HEK293 (cell line): ENCODE data around the gene VSTM2B.

Source experiments
- CTCF ChIA-PET: fragments of 350-600 bp; formaldehyde crosslinking; extraction: SDS; loops from one replicate; lab custom pipeline; 2021; ENCODE audit warnings: antibody characterized with exemption; lab: Yijun Ruan, JAX
- POLR2A ChIA-PET: fragments of 300-600 bp; formaldehyde crosslinking; extraction: SDS; loops from one replicate; lab custom pipeline; 2020; ENCODE audit warnings: antibody characterized with exemption, inconsistent platforms; lab: Yijun Ruan, JAX
- H3K27ac ChIP-seq: fragments of 200-500 bp; sonication (Bioruptor generic); 2 replicates; pipeline ENCODE4 v1.5.1; 2014; ENCODE audit warnings: low read depth, low read length, control low read depth, inconsistent platforms; ENCODE audit errors: extremely low read depth
- H3K36me3 ChIP-seq, 2 experiments: fragments of 200-500 bp in 1 of 2; sonication (Bioruptor generic) in 1 of 2; 1 replicate in 1 of 2; 2 replicates in 1 of 2; pipeline ENCODE4 v1.5.1; 2014 to 2017; ENCODE audit warnings: inconsistent platforms in 2 of 2, low read length in 2 of 2; ENCODE audit not compliant: control insufficient read depth in 2 of 2, insufficient read depth in 1 of 2
- H3K4me1 ChIP-seq: fragments of 200-500 bp; sonication (Bioruptor generic); 2 replicates; pipeline ENCODE4 v1.5.1; 2014; ENCODE audit warnings: mild to moderate bottlenecking, low read length, inconsistent platforms; ENCODE audit not compliant: control insufficient read depth, insufficient read depth
- H3K4me3 ChIP-seq: 2 replicates; pipeline ENCODE4 v1.5.1; 2011; ENCODE audit warnings: low read depth, mild to moderate bottlenecking, control low read depth, low read length, moderate library complexity
- H3K9me3 ChIP-seq: fragments of 200-500 bp; sonication (Bioruptor generic); 2 replicates; pipeline ENCODE4 v1.5.1; 2014; ENCODE audit warnings: low read depth, low read length, inconsistent platforms; ENCODE audit not compliant: control insufficient read depth, insufficient read depth
- CTCF ChIP-seq: fragments of 450-650 bp; formaldehyde crosslinking; IDR thresholded peaks from 2 replicates; pipeline ENCODE4 v1.5.1; 2016; ENCODE audit warnings: missing biosample characterization, missing genetic modification characterization
- HOXC10 ChIP-seq: sonication (generic); formaldehyde crosslinking; IDR thresholded peaks from 2 replicates; pipeline ENCODE4 v1.8.1; 2023; ENCODE audit warnings: mild to moderate bottlenecking, missing genetic modification reagents
- PRDM10 ChIP-seq: fragments of 450-650 bp; formaldehyde crosslinking; IDR thresholded peaks from 2 replicates; pipeline ENCODE4 v1.5.1; 2016; ENCODE audit warnings: missing biosample characterization, missing genetic modification characterization
- PRDM2 ChIP-seq: fragments of 450-650 bp; formaldehyde crosslinking; IDR thresholded peaks from 2 replicates; pipeline ENCODE4 v1.5.1; 2016; ENCODE audit warnings: missing biosample characterization, missing genetic modification characterization, borderline replicate concordance
- SETDB1 ChIP-seq: IDR thresholded peaks from one replicate; pipeline ENCODE4 v1.6.1; 2017; ENCODE audit warnings: mild to moderate bottlenecking, low read length, moderate library complexity, mixed read lengths; ENCODE audit not compliant: insufficient read length
- ZNF169 ChIP-seq: fragments of 450-650 bp; formaldehyde crosslinking; IDR thresholded peaks from 2 replicates; pipeline ENCODE4 v1.5.1; 2016; ENCODE audit warnings: missing biosample characterization, missing genetic modification characterization
- ZNF214 ChIP-seq: fragments of 450-650 bp; formaldehyde crosslinking; IDR thresholded peaks from 2 replicates; pipeline ENCODE4 v1.5.1; 2017; ENCODE audit warnings: missing biosample characterization, mild to moderate bottlenecking, missing genetic modification characterization, borderline replicate concordance
- ZNF404 ChIP-seq: fragments of 450-650 bp; formaldehyde crosslinking; IDR thresholded peaks from 2 replicates; pipeline ENCODE4 v1.5.1; 2017; ENCODE audit warnings: missing biosample characterization, missing genetic modification characterization
- ZNF449 ChIP-seq: fragments of 450-650 bp; formaldehyde crosslinking; IDR thresholded peaks from 2 replicates; pipeline ENCODE4 v1.5.1; 2017; ENCODE audit warnings: missing biosample characterization, mild to moderate bottlenecking, missing genetic modification characterization, moderate library complexity
- ZNF561 ChIP-seq: fragments of 450-650 bp; IDR thresholded peaks from 2 replicates; pipeline ENCODE4 v1.5.1; 2018; ENCODE audit warnings: missing biosample characterization, missing genetic modification characterization, borderline replicate concordance

VSTM2B gene

GRCh38 chr19:29596885-29597525, 71.2 kb downstream of the VSTM2B start (continued):
- TF ChIP-seq ZNF214 (no peak), ZNF449 (tag by site-specific recombination) (no peak), ZNF169 (tag by site-specific recombination) (no peak), SETDB1 (no peak)

GRCh38 chr19:29598036-29598435, 72.2 kb downstream of the VSTM2B start:
- no peak overlapping the region for H3K27ac ChIP-seq
- no peak overlapping the region for H3K4me3 ChIP-seq
- H3K4me1 ChIP-seq: peaks cover 21% of the 10 kb centered on the region
- no peaks in the 10 kb centered on the region for H3K9me3 ChIP-seq
- TF ChIP-seq HOXC10 (CRISPR knock-in tag) (no peak), ZNF404 (no peak), PRDM2 (tag by site-specific recombination) (no peak), PRDM10 (no peak), ZNF561 (tag by site-specific recombination) (no peak), CTCF (tag by site-specific recombination) (no peak)
- POLR2A ChIA-PET: interaction anchor here (3.3 kb wide), 1 partner anchor 8 kb away, joined by 31 read pairs; the partner anchor contains the start of gene POP4
- CTCF ChIA-PET: interaction anchor here (0.6 to 4.9 kb wide), 22 partner anchors 9 to 1216 kb away, joined by 3 to 24 read pairs (median 4); partner anchors contain the start of gene C19orf12
- no peaks in the 10 kb centered on the region for H3K36me3 ChIP-seq
